K562 (cell line): ENCODE measurements around the gene GLRX. TPM values are rescaled to one million over a fixed set of nuclear protein-coding genes. Genes with fewer than 3 reads are reported as not detected.

Source experiments
- ATAC-seq: fragments of 200-7000 bp; cut with Tn5 transposase; 3 replicates; pipeline ENCODE4 v1.9.1; 2020; ENCODE audit warnings: moderate library complexity
- BruUV-seq: library from RNA; stranded (reverse); fragments of 400-500 nt; replicated peaks from 2 replicates; lab custom pipeline; 2021; lab: Mats Ljungman, UMichigan
- CTCF ChIA-PET: fragments of 300-600 bp; formaldehyde crosslinking; extraction: SDS; loops from one replicate; lab custom pipeline; 2021; ENCODE audit warnings: low intra/inter-chr PET ratio; lab: Yijun Ruan, JAX
- POLR2A ChIA-PET: fragments of 300-600, 350-650 bp; sonication (Branson Sonifier 250); formaldehyde crosslinking; extraction: SDS; loops from one replicate; lab custom pipeline; 2021; ENCODE audit warnings: antibody characterized with exemption, inconsistent platforms; lab: Yijun Ruan, JAX
- DNase-seq, 4 experiments: peaks; one replicate each; pipeline versions ENCODE4 v3.0.0 to v3.0.0-alpha.2; 2011 to 2018; ENCODE audit warnings: low spot score in 3 of 4, mixed read lengths in 3 of 4; ENCODE audit errors: extremely low read depth in 1 of 4
- FAIRE-seq: peaks from 2 replicates; lab custom pipeline; 2011; peaks lifted over from hg19 to GRCh38; lab: Jason Lieb, UNC
- H2AFZ ChIP-seq: 2 replicates; pipeline ENCODE4 v1.6.0; 2011; ENCODE audit warnings: low read depth, low read length, control low read depth, inconsistent platforms
- H3K27ac ChIP-seq: fragments of 200-600 bp; 3 replicates; pipeline ENCODE4 v1.8.0; 2011; ENCODE audit warnings: low read depth, mild to moderate bottlenecking, control low read depth, inconsistent platforms, low read length, moderate library complexity, mixed read lengths; ENCODE audit errors: extremely low read depth
- H3K27me3 ChIP-seq, 2 experiments: fragments of 300-600 bp in 1 of 2; 2 replicates in 1 of 2; 3 replicates in 1 of 2; pipeline versions ENCODE4 v1.6.0 to v1.8.0; 2011; ENCODE audit warnings: inconsistent platforms in 2 of 2, low read length in 2 of 2, mild to moderate bottlenecking in 1 of 2, mixed read lengths in 1 of 2, moderate library complexity in 1 of 2; ENCODE audit not compliant: control insufficient read depth in 2 of 2, insufficient read depth in 2 of 2
- H3K36me3 ChIP-seq: fragments of 300-600 bp; 3 replicates; pipeline ENCODE4 v1.8.0; 2011; ENCODE audit warnings: mild to moderate bottlenecking, low read length, inconsistent platforms; ENCODE audit not compliant: control insufficient read depth, insufficient read depth
- H3K4me1 ChIP-seq, 2 experiments: fragments of 200-600 bp in 1 of 2; replicated peaks in 1 of 2; 2 replicates in 1 of 2; 3 replicates in 1 of 2; pipeline versions ENCODE4 v1.5.1 to v1.8.0; 2011; ENCODE audit warnings: inconsistent platforms in 2 of 2, low read length in 2 of 2, mild to moderate bottlenecking in 1 of 2, mixed read lengths in 1 of 2, moderate library complexity in 1 of 2; ENCODE audit not compliant: control insufficient read depth in 2 of 2, insufficient read depth in 2 of 2
- H3K4me2 ChIP-seq: 2 replicates; pipeline ENCODE4 v1.6.1; 2011; ENCODE audit warnings: low read length, control low read depth, inconsistent platforms, mixed read lengths; ENCODE audit not compliant: insufficient read depth
- H3K4me3 ChIP-seq: fragments of 200-600 bp; sonication (generic), shearing (Covaris generic); 2 replicates; pipeline ENCODE4 v1.5.1; 2016; ENCODE audit warnings: control low read depth, inconsistent platforms
- H3K79me2 ChIP-seq: fragments of 200-600 bp; 3 replicates; pipeline ENCODE4 v1.8.0; 2011; ENCODE audit warnings: low read length, inconsistent platforms; ENCODE audit not compliant: control insufficient read depth, insufficient read depth
- H3K9ac ChIP-seq, 2 experiments: 2 replicates each; pipeline versions ENCODE4 v1.6.0 to v1.6.1; 2011; ENCODE audit warnings: low read depth in 2 of 2, low read length in 2 of 2, control low read depth in 1 of 2, inconsistent platforms in 1 of 2, mild to moderate bottlenecking in 1 of 2, mixed read lengths in 1 of 2; ENCODE audit not compliant: insufficient read depth in 1 of 2
- H3K9me1 ChIP-seq: one replicate; pipeline ENCODE4 v1.6.0; 2011; ENCODE audit warnings: inconsistent platforms, mild to moderate bottlenecking, low read length, moderate library complexity; ENCODE audit not compliant: control insufficient read depth, insufficient read depth
- H3K9me3 ChIP-seq: replicated peaks from 2 replicates; pipeline ENCODE4 v1.5.1; 2011; ENCODE audit warnings: low read depth, low read length, inconsistent platforms; ENCODE audit not compliant: control insufficient read depth, insufficient read depth
- H4K20me1 ChIP-seq: replicated peaks from 2 replicates; pipeline ENCODE4 v1.6.1; 2011; ENCODE audit warnings: low read length, inconsistent platforms, mixed read lengths; ENCODE audit not compliant: control insufficient read depth, insufficient read depth
- HNRNPLL ChIP-seq: fragments of 200-400 bp; formaldehyde crosslinking; IDR thresholded peaks from 2 replicates; pipeline ENCODE4 v1.6.1; 2017; ENCODE audit warnings: low read length, low read depth, mild to moderate bottlenecking; ENCODE audit not compliant: poor library complexity, severe bottlenecking
- ILF3 ChIP-seq: fragments of 450-650 bp; IDR thresholded peaks from 2 replicates; pipeline ENCODE4 v1.6.1; 2018; ENCODE audit warnings: antibody characterized with exemption, mild to moderate bottlenecking, moderate library complexity, borderline replicate concordance
- POLR2AphosphoS2 ChIP-seq: IDR thresholded peaks from 2 replicates; pipeline ENCODE4 v1.6.1; 2012; ENCODE audit warnings: low read length, improper control_type of control experiment
- REST ChIP-seq, 2 experiments: fragments of 450-650 bp; formaldehyde crosslinking in 1 of 2; IDR thresholded peaks; 2 replicates each; pipeline versions ENCODE4 v1.4.0 to v1.6.1; 2014 to 2020; ENCODE audit warnings: mild to moderate bottlenecking in 2 of 2, borderline replicate concordance in 1 of 2, low read depth in 1 of 2
- RFX1 ChIP-seq: fragments of 450-650 bp; IDR thresholded peaks from 2 replicates; pipeline ENCODE4 v1.6.1; 2016; ENCODE audit warnings: mild to moderate bottlenecking, moderate library complexity
- RUNX1 ChIP-seq: sonication (generic); IDR thresholded peaks from 2 replicates; pipeline ENCODE4 v1.6.1; 2016; ENCODE audit warnings: antibody characterized with exemption, low read depth
- ZNF175 ChIP-seq: fragments of 200-800 bp; sonication (Bioruptor generic); IDR thresholded peaks from 2 replicates; pipeline ENCODE4 v1.6.1; 2016; ENCODE audit warnings: low read depth, mild to moderate bottlenecking, missing genetic modification characterization, missing compliant biosample characterization
- ZNF655 ChIP-seq: fragments of 250-450 bp; sonication (Bioruptor Pico); IDR thresholded peaks from 2 replicates; pipeline ENCODE4 v1.5.0; 2021
- WGBS: fragments of 100-300 bp; shearing (Covaris generic); methylation state at CpG from one replicate; pipeline ENCODE4 v1.1.6; 2016; ENCODE audit warnings: low coverage, mixed read lengths; ENCODE audit not compliant: insufficient coverage; ENCODE audit errors: missing lambda C conversion rate; 5-methylcytosine and 5-hydroxymethylcytosine counted together
- in situ Hi-C: fragments of 300-500 bp; cut with MboI; formaldehyde crosslinking; loops from 4 replicates; pipeline ENCODE4 v1.15.0; 2018; ENCODE audit warnings: inconsistent platforms, mixed read lengths
- intact Hi-C: fragments of 100-400 bp; cut with micrococcal nuclease; formaldehyde crosslinking; loops from 2 replicates; pipeline ENCODE4 v1.14.2; 2022
- polyA plus RNA-seq, 8 experiments: library from polyadenylated mRNA; depleted of rRNA in 4 of 8; stranded (reverse) in 5 of 8; unstranded in 3 of 8; fragments of >200 nt; fragmentation: Nextera tagmentation in 2 of 8; fragmentation: Illumina TruSeq in 1 of 8; extraction: Ambion mirVana in 2 of 8; extraction: Trizol in 1 of 8; gene quantifications; 2 replicates each; pipeline versions ENCODE4 v1.2.1 to v1.2.3, GENCODE V29; 2011 to 2014; ENCODE audit warnings: inconsistent platforms in 1 of 8, missing spikeins in 1 of 8
- total RNA-seq, 7 experiments: library from RNA; depleted of rRNA in 6 of 7; stranded (reverse); fragments of >200 nt in 6 of 7; fragmentation: Illumina TruSeq in 2 of 7; extraction: Trizol in 2 of 7; gene quantifications; 2 replicates each; pipeline versions ENCODE4 v1.2.1 to v1.2.3, GENCODE V29; 2011 to 2021; ENCODE audit warnings: low replicate concordance in 1 of 7

Gene GLRX
- total and polyA plus RNA-seq, 9 of the 15 experiments (the other 6 are each of a cell fraction or from before 2014, with no cell fraction given) = 2.3 to 11.2 (median 4.6) TPM

DNA sequence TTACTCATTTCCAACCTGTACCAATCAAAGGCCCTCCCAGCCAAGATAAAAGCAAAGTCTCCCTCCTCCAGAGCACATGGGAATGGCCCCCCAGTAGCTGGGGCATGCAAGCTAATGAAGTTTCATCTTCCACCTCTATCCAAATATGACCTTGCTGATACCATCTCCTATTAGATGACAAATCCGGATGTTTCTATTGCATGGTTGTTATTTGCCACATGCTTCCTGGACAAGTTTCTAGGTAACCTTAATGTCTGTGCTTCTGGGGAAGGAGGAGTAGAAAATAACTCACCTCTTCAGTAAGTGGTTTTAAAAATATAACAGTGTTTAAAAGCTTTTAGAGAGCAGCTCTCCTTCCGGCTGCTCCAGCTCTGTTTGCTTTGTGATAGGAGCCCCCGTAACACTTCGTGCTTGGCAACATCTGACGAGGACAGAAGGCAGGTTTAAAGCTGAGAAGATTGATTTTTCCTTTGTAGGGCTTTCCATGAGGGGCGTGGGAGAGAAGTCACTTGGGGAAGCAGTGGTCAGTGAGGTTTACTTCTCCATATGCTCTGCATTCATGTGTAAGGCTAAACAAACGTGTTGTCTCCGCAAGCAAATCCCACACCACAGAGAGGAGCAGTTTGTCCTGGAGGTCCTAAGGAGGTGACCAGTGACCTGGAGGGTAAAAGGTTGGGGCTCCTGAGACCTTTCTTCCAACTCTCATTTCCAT, 40.3 kb upstream of the GLRX start (continued):
- no peak for TF ChIP-seq ZNF655

GRCh38 chr5:95861864-95862561, 39.5 kb upstream of the GLRX start:
- in situ Hi-C loops = loop anchor here (5.0 kb wide), 1 partner anchor 475 kb away; no protein-coding TSS in a partner anchor
- DNase-seq (no peak), FAIRE-seq (peak; percentile 44), ATAC-seq (no peak)
- Histone ChIP-seq H3K79me2 (no peaks in the 10 kb centered on the region), H3K27me3 (0 out of 5 replicates have a peak, but pooled peaks cover 0 to 4% of the 10 kb centered on the region in 2 experiments), H4K20me1 (no peaks in the 10 kb centered on the region), H3K9me1 (no peaks in the 10 kb centered on the region), H3K9me3 (no peaks in the 10 kb centered on the region), H3K27ac (no peak overlapping the region), H3K36me3 (no peaks in the 10 kb centered on the region), H3K4me2 (no peak overlapping the region), H2AFZ (no peak overlapping the region), H3K4me3 (no peak overlapping the region), H3K4me1 (peaks cover 11 to 15% of the 10 kb centered on the region in 2 experiments), H3K9ac (no peak overlapping the region)
- BruUV-seq = no TSS peak
- ChIA-PET CTCF (interaction anchor here (0.8 kb wide), 1 partner anchor 475 kb away, joined by 3 read pairs; no protein-coding TSS in a partner anchor), POLR2A (interaction anchor here (0.8 to 1.0 kb wide), 3 partner anchors 9 to 22 kb away, joined by 3 to 4 read pairs (median 3); no protein-coding TSS in a partner anchor)
- intact Hi-C loops = loop anchor here (2.0 kb wide), 2 partner anchors 23 to 99 kb away; partner anchors contain the start of gene ELL2
- 16% methylated on average over 8 of the region's 8 CpGs for WGBS
- TF ChIP-seq REST (IDR thresholded peaks at IDR 0.05; ENCODE audit: borderline replicate concordance) = no peak
- no peak for TF ChIP-seq REST (CRISPR knock-in tag; IDR thresholded peaks at IDR 0.05; ENCODE audit: low read depth)
- TF ChIP-seq ZNF175 = no peak
- no peak for TF ChIP-seq POLR2AphosphoS2
- no peak for TF ChIP-seq ILF3
- no peak for TF ChIP-seq HNRNPLL
- no peak for TF ChIP-seq RFX1
- no peak for TF ChIP-seq RUNX1
